HepG2 (cell line): ENCODE results near the gene ERMARD. TPM values are rescaled to one million over a fixed set of nuclear protein-coding genes. Genes with fewer than 3 reads are reported as not detected.
A peak's percentile ranks its signal among the peaks of the same experiment; 100 is the strongest.

Experiments used
- RCOR2 ChIP-seq: IDR thresholded peaks from 2 replicates; pipeline ENCODE4 v1.6.1; 2016; ENCODE audit warnings: missing biosample characterization, missing genetic modification reagents
- SMARCE1 ChIP-seq: fragments of 450-650 bp; IDR thresholded peaks from 2 replicates; pipeline ENCODE4 v1.6.1; 2017; ENCODE audit warnings: borderline replicate concordance
- TEAD3 ChIP-seq: optimal IDR thresholded peaks from 2 replicates; pipeline ENCODE3; 2016; ENCODE audit warnings: borderline replicate concordance
- ZNF317 ChIP-seq: sonication (generic); formaldehyde crosslinking; IDR thresholded peaks from 2 replicates; pipeline ENCODE4 v1.5.0; 2020; ENCODE audit warnings: mild to moderate bottlenecking, missing genetic modification reagents
- polyA plus RNA-seq, 8 experiments: library from polyadenylated mRNA; depleted of rRNA in 3 of 8; stranded (reverse) in 7 of 8; unstranded in 1 of 8; fragments of >200 nt; fragmentation: Illumina TruSeq in 4 of 8; extraction: Trizol in 4 of 8; gene quantifications; 2 replicates each; pipeline versions ENCODE4 v1.2.1 to v1.2.3, GENCODE V29; 2011 to 2016; ENCODE audit warnings: low read depth in 4 of 8, missing spikeins in 1 of 8, mixed read lengths in 1 of 8; ENCODE audit not compliant: insufficient read depth in 1 of 8
- total RNA-seq, 5 experiments: library from RNA; depleted of rRNA; stranded (reverse); fragments of >200 nt; fragmentation: Illumina TruSeq; extraction: Trizol; gene quantifications; 2 replicates each; pipeline ENCODE4 v1.2.3, GENCODE V29; 2016; ENCODE audit warnings: low read depth in 1 of 5
- TF ChIP-seq, protein P1 (sequence below): sonication (generic); formaldehyde crosslinking; IDR thresholded peaks from 2 replicates; pipeline ENCODE4 v1.4.0; 2020; ENCODE audit warnings: mild to moderate bottlenecking, missing genetic modification reagents, borderline replicate concordance
- TF ChIP-seq, protein P2 (sequence below): sonication (generic); formaldehyde crosslinking; IDR thresholded peaks from 2 replicates; pipeline ENCODE4 v1.5.0; 2020; ENCODE audit warnings: mild to moderate bottlenecking, missing genetic modification reagents, borderline replicate concordance
- TF ChIP-seq, protein P3 (sequence below): sonication (generic); formaldehyde crosslinking; IDR thresholded peaks from 2 replicates; pipeline ENCODE4 v1.4.0; 2020; ENCODE audit warnings: missing genetic modification reagents, mild to moderate bottlenecking, borderline replicate concordance
- TF ChIP-seq, protein P4 (sequence below): sonication (generic); formaldehyde crosslinking; IDR thresholded peaks from 2 replicates; pipeline ENCODE4 v1.4.0; 2020; ENCODE audit warnings: missing genetic modification reagents

ERMARD gene
- total and polyA plus RNA-seq, 2 of the 13 experiments (the other 11 are each of a cell fraction or from before 2014, with no cell fraction given): 8.8 to 10.7 TPM

DNA sequence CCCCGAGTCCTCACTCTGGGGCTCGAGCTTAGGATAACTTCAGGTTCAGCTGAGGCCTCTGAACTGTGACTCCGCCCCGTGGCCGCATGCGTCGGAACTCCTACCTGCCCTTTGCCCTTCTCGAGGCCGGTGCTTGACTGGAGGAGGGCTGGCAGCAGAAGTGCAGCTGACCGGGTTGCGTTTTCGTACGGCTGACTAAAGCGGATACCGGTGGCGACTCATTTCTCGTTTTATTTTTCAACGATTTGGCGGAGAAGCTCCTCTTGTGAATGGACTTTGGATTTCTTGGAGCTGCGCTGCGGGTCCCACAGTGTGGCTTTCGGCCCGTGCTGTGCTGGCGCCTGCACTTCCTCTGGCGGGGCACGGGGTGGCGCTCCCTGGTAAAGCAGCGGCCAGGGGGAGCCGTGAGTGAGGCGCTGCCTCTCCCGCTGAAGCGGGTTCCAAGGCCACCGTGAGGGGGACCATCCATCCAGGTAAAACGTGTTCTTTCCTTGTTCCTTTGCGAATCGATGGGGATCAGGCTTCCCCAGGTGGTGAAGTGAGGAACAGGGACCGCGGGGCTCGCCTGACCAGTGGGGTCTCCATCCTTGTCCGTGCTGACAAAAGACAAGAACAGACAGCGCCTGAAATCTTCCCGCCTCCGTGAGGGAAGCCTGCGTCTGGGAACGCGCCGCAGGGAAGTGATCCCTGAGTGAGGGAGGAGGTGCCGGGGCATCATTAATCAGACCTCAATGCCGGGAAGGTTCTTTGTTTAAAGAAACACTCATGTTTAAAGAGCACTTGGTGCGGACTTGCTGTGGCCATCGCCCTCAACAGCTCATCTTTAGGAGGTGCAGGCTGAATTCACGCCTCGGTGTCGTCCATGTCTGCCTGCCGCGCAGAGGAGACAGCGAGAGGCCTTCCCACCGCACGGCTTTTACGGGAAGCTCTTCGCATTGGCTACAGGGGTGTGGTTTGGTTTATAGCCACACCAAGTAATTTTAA, 38.8 kb downstream of the ERMARD start (continued):
- TF ChIP-seq, protein P1, sequence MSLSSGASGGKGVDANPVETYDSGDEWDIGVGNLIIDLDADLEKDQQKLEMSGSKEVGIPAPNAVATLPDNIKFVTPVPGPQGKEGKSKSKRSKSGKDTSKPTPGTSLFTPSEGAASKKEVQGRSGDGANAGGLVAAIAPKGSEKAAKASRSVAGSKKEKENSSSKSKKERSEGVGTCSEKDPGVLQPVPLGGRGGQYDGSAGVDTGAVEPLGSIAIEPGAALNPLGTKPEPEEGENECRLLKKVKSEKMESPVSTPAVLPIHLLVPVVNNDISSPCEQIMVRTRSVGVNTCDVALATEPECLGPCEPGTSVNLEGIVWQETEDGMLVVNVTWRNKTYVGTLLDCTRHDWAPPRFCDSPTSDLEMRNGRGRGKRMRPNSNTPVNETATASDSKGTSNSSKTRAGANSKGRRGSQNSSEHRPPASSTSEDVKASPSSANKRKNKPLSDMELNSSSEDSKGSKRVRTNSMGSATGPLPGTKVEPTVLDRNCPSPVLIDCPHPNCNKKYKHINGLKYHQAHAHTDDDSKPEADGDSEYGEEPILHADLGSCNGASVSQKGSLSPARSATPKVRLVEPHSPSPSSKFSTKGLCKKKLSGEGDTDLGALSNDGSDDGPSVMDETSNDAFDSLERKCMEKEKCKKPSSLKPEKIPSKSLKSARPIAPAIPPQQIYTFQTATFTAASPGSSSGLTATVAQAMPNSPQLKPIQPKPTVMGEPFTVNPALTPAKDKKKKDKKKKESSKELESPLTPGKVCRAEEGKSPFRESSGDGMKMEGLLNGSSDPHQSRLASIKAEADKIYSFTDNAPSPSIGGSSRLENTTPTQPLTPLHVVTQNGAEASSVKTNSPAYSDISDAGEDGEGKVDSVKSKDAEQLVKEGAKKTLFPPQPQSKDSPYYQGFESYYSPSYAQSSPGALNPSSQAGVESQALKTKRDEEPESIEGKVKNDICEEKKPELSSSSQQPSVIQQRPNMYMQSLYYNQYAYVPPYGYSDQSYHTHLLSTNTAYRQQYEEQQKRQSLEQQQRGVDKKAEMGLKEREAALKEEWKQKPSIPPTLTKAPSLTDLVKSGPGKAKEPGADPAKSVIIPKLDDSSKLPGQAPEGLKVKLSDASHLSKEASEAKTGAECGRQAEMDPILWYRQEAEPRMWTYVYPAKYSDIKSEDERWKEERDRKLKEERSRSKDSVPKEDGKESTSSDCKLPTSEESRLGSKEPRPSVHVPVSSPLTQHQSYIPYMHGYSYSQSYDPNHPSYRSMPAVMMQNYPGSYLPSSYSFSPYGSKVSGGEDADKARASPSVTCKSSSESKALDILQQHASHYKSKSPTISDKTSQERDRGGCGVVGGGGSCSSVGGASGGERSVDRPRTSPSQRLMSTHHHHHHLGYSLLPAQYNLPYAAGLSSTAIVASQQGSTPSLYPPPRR (CRISPR knock-in tag): peak; percentile 73; the same call in 1 of the 2 replicates
- peak; percentile 39 for TF ChIP-seq TEAD3 (CRISPR knock-in tag)
- TF ChIP-seq SMARCE1: no peak
- TF ChIP-seq, protein P2, sequence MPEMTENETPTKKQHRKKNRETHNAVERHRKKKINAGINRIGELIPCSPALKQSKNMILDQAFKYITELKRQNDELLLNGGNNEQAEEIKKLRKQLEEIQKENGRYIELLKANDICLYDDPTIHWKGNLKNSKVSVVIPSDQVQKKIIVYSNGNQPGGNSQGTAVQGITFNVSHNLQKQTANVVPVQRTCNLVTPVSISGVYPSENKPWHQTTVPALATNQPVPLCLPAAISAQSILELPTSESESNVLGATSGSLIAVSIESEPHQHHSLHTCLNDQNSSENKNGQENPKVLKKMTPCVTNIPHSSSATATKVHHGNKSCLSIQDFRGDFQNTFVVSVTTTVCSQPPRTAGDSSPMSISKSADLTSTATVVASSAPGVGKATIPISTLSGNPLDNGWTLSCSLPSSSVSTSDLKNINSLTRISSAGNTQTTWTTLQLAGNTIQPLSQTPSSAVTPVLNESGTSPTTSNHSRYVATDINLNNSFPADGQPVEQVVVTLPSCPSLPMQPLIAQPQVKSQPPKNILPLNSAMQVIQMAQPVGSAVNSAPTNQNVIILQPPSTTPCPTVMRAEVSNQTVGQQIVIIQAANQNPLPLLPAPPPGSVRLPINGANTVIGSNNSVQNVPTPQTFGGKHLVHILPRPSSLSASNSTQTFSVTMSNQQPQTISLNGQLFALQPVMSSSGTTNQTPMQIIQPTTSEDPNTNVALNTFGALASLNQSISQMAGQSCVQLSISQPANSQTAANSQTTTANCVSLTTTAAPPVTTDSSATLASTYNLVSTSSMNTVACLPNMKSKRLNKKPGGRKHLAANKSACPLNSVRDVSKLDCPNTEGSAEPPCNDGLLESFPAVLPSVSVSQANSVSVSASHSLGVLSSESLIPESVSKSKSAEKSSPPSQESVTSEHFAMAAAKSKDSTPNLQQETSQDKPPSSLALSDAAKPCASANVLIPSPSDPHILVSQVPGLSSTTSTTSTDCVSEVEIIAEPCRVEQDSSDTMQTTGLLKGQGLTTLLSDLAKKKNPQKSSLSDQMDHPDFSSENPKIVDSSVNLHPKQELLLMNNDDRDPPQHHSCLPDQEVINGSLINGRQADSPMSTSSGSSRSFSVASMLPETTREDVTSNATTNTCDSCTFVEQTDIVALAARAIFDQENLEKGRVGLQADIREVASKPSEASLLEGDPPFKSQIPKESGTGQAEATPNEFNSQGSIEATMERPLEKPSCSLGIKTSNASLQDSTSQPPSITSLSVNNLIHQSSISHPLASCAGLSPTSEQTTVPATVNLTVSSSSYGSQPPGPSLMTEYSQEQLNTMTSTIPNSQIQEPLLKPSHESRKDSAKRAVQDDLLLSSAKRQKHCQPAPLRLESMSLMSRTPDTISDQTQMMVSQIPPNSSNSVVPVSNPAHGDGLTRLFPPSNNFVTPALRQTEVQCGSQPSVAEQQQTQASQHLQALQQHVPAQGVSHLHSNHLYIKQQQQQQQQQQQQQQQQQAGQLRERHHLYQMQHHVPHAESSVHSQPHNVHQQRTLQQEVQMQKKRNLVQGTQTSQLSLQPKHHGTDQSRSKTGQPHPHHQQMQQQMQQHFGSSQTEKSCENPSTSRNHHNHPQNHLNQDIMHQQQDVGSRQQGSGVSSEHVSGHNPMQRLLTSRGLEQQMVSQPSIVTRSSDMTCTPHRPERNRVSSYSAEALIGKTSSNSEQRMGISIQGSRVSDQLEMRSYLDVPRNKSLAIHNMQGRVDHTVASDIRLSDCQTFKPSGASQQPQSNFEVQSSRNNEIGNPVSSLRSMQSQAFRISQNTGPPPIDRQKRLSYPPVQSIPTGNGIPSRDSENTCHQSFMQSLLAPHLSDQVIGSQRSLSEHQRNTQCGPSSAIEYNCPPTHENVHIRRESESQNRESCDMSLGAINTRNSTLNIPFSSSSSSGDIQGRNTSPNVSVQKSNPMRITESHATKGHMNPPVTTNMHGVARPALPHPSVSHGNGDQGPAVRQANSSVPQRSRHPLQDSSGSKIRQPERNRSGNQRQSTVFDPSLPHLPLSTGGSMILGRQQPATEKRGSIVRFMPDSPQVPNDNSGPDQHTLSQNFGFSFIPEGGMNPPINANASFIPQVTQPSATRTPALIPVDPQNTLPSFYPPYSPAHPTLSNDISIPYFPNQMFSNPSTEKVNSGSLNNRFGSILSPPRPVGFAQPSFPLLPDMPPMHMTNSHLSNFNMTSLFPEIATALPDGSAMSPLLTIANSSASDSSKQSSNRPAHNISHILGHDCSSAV (CRISPR knock-in tag): no peak
- TF ChIP-seq, protein P3, sequence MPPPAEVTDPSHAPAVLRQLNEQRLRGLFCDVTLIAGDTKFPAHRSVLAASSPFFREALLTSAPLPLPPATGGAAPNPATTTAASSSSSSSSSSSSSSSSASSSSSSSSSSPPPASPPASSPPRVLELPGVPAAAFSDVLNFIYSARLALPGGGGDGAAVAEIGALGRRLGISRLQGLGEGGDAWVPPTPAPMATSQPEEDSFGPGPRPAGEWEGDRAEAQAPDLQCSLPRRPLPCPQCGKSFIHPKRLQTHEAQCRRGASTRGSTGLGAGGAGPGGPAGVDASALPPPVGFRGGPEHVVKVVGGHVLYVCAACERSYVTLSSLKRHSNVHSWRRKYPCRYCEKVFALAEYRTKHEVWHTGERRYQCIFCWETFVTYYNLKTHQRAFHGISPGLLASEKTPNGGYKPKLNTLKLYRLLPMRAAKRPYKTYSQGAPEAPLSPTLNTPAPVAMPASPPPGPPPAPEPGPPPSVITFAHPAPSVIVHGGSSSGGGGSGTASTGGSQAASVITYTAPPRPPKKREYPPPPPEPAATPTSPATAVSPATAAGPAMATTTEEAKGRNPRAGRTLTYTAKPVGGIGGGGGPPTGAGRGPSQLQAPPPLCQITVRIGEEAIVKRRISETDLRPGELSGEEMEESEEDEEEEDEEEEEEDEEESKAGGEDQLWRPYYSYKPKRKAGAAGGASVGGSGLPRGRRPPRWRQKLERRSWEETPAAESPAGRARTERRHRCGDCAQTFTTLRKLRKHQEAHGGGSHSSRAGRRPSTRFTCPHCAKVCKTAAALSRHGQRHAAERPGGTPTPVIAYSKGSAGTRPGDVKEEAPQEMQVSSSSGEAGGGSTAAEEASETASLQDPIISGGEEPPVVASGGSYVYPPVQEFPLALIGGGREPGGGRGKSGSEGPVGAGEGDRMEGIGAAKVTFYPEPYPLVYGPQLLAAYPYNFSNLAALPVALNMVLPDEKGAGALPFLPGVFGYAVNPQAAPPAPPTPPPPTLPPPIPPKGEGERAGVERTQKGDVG: 0 out of 2 replicates have a peak, but pooled peaks have one; percentile 30
- TF ChIP-seq, protein P4, sequence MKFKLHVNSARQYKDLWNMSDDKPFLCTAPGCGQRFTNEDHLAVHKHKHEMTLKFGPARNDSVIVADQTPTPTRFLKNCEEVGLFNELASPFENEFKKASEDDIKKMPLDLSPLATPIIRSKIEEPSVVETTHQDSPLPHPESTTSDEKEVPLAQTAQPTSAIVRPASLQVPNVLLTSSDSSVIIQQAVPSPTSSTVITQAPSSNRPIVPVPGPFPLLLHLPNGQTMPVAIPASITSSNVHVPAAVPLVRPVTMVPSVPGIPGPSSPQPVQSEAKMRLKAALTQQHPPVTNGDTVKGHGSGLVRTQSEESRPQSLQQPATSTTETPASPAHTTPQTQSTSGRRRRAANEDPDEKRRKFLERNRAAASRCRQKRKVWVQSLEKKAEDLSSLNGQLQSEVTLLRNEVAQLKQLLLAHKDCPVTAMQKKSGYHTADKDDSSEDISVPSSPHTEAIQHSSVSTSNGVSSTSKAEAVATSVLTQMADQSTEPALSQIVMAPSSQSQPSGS (CRISPR knock-in tag): 0 out of 2 replicates have a peak, but pooled peaks have one; percentile 21
- no peak for TF ChIP-seq RCOR2 (CRISPR knock-in tag)
- peak; percentile 91 for TF ChIP-seq ZNF317 (CRISPR knock-in tag)
